ENCODE measurements around the gene CASK.

GRCh38 chrX:41529221-41529620 lies 394.1 kb downstream of the CASK start:
- TF ChIP-seq CTCF (IDR thresholded peaks at IDR 0.05; ENCODE audit: poor library complexity) = no peak
- TF ChIP-seq EZH2phosphoT487 (IDR thresholded peaks at IDR 0.05; ENCODE audit: low read depth, severe bottlenecking, unreplicated experiment) = no peak
